Effector memory CD4-positive, alpha-beta T cell (primary cell): ENCODE measurements around the gene PYGB.
"Not testable (repeated sequence)": the region's sequence is repeated elsewhere in the genome, so short reads cannot be mapped to it uniquely, and the experiment has no call there.

Source experiments
- DNase-seq, 3 donors: peaks; one replicate each; pipeline ENCODE4 v3.0.0-alpha.2; 2020
- H3K27ac ChIP-seq: 2 replicates; pipeline ENCODE4 v1.7.0; 2013; ENCODE audit warnings: mild to moderate bottlenecking, low read length, moderate library complexity; ENCODE audit not compliant: insufficient read depth, poor library complexity, severe bottlenecking
- H3K27me3 ChIP-seq: replicated peaks from 2 replicates; pipeline ENCODE4 v1.7.0; 2013; ENCODE audit warnings: mild to moderate bottlenecking, low read length; ENCODE audit not compliant: insufficient read depth, control insufficient read depth, poor library complexity, severe bottlenecking
- H3K36me3 ChIP-seq: 2 replicates; pipeline ENCODE4 v1.7.0; 2013; ENCODE audit warnings: mild to moderate bottlenecking, low read length, moderate library complexity; ENCODE audit not compliant: control insufficient read depth, insufficient read depth
- H3K4me1 ChIP-seq: 2 replicates; pipeline ENCODE4 v1.7.0; 2013; ENCODE audit warnings: low read length, mild to moderate bottlenecking; ENCODE audit not compliant: control insufficient read depth, insufficient read depth, poor library complexity, severe bottlenecking
- H3K4me3 ChIP-seq: 2 replicates; pipeline ENCODE4 v1.7.0; 2013; ENCODE audit warnings: low read length, low read depth, mild to moderate bottlenecking; ENCODE audit not compliant: insufficient read depth, poor library complexity, severe bottlenecking
- H3K9me3 ChIP-seq: 2 replicates; pipeline ENCODE4 v1.7.0; 2013; ENCODE audit warnings: mild to moderate bottlenecking, low read length, moderate library complexity; ENCODE audit not compliant: control insufficient read depth

The PYGB gene

GRCh38 chr20:25257130-25257529, 9.2 kb downstream of the PYGB start:
- no peak for DNase-seq
- Histone ChIP-seq H3K4me1 (no peaks in the 10 kb centered on the region), H3K9me3 (no peaks in the 10 kb centered on the region), H3K27ac (no peak overlapping the region), H3K27me3 (no peaks in the 10 kb centered on the region), H3K4me3 (no peak overlapping the region), H3K36me3 (peaks cover 5% of the 10 kb centered on the region)

GRCh38 chr20:25257756-25258475, 10.0 kb downstream of the PYGB start:
- Histone ChIP-seq H3K4me3 (no peak overlapping the region), H3K27me3 (no peaks in the 10 kb centered on the region), H3K4me1 (no peaks in the 10 kb centered on the region), H3K9me3 (no peaks in the 10 kb centered on the region), H3K36me3 (peaks cover 5% of the 10 kb centered on the region), H3K27ac (no peak overlapping the region)
- no peak for DNase-seq

GRCh38 chr20:25258476-25258805, 10.6 kb downstream of the PYGB start:
- peaks cover 5% of the 10 kb centered on the region for H3K36me3 ChIP-seq
- no peaks in the 10 kb centered on the region for H3K27me3 ChIP-seq

GRCh38 chr20:25258828-25259227, 10.9 kb downstream of the PYGB start:
- no peaks in the 10 kb centered on the region for H3K9me3 ChIP-seq
- H3K27ac ChIP-seq = no peak overlapping the region
- no peaks in the 10 kb centered on the region for H3K27me3 ChIP-seq
- H3K4me3 ChIP-seq = no peak overlapping the region
- no peak for DNase-seq
- H3K36me3 ChIP-seq = peaks cover 5% of the 10 kb centered on the region
- H3K4me1 ChIP-seq = no peaks in the 10 kb centered on the region

More at GRCh38 chr20:25258476-25258805, 10.6 kb downstream of the PYGB start:
- H3K4me3 ChIP-seq = no peak overlapping the region
- H3K4me1 ChIP-seq = no peaks in the 10 kb centered on the region
- no peaks in the 10 kb centered on the region for H3K9me3 ChIP-seq
- no peak overlapping the region for H3K27ac ChIP-seq
- no peak for DNase-seq

- Histone ChIP-seq H3K4me1 (no peaks in the 10 kb centered on the region), H3K36me3 (peaks cover 5% of the 10 kb centered on the region), H3K27me3 (no peaks in the 10 kb centered on the region), H3K27ac (no peak overlapping the region), H3K4me3 (no peak overlapping the region), H3K9me3 (no peaks in the 10 kb centered on the region)
- no peak for DNase-seq
Observed at GRCh38 chr20:25259358-25259757, 11.5 kb downstream of the PYGB start.

GRCh38 chr20:25259788-25260254, 11.9 kb downstream of the PYGB start:
- Histone ChIP-seq H3K27me3 (no peaks in the 10 kb centered on the region), H3K36me3 (peaks cover 5% of the 10 kb centered on the region), H3K4me1 (no peaks in the 10 kb centered on the region), H3K4me3 (no peak overlapping the region), H3K9me3 (no peaks in the 10 kb centered on the region), H3K27ac (no peak overlapping the region)
- no peak for DNase-seq

GRCh38 chr20:25260770-25261437, 13.0 kb downstream of the PYGB start:
- H3K9me3 ChIP-seq, H3K27me3 ChIP-seq, H3K27ac ChIP-seq, H3K4me3 ChIP-seq, DNase-seq, H3K36me3 ChIP-seq, H3K4me1 ChIP-seq: not testable (repeated sequence)

GRCh38 chr20:25269057-25269832, 21.4 kb downstream of the PYGB start:
- Histone ChIP-seq H3K27ac (no peak overlapping the region), H3K9me3 (no peaks in the 10 kb centered on the region), H3K4me3 (no peak overlapping the region), H3K4me1 (no peaks in the 10 kb centered on the region), H3K36me3 (peaks cover 34% of the 10 kb centered on the region), H3K27me3 (no peaks in the 10 kb centered on the region)
- no peak for DNase-seq

GRCh38 chr20:25269833-25270170, 21.9 kb downstream of the PYGB start:
- DNase-seq = no peak
- no peaks in the 10 kb centered on the region for H3K27me3 ChIP-seq

GRCh38 chr20:25270829-25271251, 23.0 kb downstream of the PYGB start:
- Histone ChIP-seq H3K36me3 (peaks cover 40% of the 10 kb centered on the region), H3K27ac (no peak overlapping the region), H3K4me3 (no peak overlapping the region), H3K27me3 (no peaks in the 10 kb centered on the region), H3K4me1 (no peaks in the 10 kb centered on the region), H3K9me3 (no peaks in the 10 kb centered on the region)
- DNase-seq = no peak

More at GRCh38 chr20:25269833-25270170, 21.9 kb downstream of the PYGB start:
- Histone ChIP-seq H3K9me3 (no peaks in the 10 kb centered on the region), H3K27ac (no peak overlapping the region), H3K36me3 (peaks cover 38% of the 10 kb centered on the region), H3K4me1 (no peaks in the 10 kb centered on the region), H3K4me3 (no peak overlapping the region)
